ENCODE results near the gene GPATCH1. TPM values are rescaled to one million over a fixed set of nuclear protein-coding genes. Genes with fewer than 3 reads are reported as not detected.

GPATCH1 gene
- total and polyA plus RNA-seq, 9 of the 15 experiments (the other 6 are each of a cell fraction or from before 2014, with no cell fraction given): 3.7 to 9.7 (median 7.7) TPM

DNA sequence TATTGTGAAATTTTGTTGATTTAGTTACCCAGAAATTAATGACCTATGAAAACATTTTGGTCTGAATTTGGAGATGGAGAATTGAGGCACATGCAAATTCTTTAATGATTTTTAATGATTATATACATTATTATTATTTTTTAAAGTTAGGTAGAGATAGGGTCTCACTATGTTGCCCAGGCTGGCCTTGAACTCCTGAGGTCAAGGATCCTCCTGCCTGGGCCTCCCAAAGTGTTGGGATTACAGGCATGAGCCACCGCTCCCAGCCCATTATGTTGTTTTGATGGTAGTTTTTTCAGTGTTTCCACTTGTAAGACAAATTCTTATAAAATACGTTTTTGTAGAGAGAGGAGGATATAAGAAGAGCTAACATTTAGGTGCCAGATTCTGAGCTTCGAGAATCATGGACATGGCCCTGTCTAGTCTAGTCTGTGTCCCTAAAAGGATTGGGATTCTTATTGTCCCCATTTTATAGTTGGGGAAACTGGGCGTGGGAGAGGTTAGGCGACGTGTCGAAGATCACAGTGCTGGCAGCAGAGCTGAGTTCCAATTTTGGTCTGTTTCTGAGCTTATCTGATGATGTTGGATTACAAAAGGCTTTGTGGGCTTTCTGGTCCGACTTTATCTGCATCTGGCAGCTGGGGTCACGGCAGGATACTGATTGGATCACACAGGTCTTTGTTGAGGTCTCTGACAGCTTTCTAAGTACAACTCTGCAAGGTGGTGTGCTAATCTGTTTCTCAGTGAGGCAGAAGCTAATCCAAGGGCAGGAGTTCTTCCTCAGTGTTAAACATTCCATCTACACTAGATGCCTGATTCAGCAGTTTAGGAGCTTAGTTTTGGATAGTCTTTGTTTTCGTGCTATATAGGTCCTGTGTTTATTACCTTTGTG is 43.5 kb downstream of the GPATCH1 start (continued):
- TF ChIP-seq, protein P1, sequence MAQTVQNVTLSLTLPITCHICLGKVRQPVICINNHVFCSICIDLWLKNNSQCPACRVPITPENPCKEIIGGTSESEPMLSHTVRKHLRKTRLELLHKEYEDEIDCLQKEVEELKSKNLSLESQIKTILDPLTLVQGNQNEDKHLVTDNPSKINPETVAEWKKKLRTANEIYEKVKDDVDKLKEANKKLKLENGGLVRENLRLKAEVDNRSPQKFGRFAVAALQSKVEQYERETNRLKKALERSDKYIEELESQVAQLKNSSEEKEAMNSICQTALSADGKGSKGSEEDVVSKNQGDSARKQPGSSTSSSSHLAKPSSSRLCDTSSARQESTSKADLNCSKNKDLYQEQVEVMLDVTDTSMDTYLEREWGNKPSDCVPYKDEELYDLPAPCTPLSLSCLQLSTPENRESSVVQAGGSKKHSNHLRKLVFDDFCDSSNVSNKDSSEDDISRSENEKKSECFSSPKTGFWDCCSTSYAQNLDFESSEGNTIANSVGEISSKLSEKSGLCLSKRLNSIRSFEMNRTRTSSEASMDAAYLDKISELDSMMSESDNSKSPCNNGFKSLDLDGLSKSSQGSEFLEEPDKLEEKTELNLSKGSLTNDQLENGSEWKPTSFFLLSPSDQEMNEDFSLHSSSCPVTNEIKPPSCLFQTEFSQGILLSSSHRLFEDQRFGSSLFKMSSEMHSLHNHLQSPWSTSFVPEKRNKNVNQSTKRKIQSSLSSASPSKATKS (CRISPR knock-in tag; IDR thresholded peaks at IDR 0.05): no peak
- TF ChIP-seq ZNF3 (CRISPR knock-in tag; IDR thresholded peaks at IDR 0.05) (0 out of 2 replicates have a peak, but pooled peaks have one; percentile 27), SUPT5H (IDR thresholded peaks at IDR 0.05) (no peak), ERF (CRISPR knock-in tag; IDR thresholded peaks at IDR 0.05) (no peak), KLF13 (tag; IDR thresholded peaks at IDR 0.05; ENCODE audit: borderline replicate concordance, low read depth) (no peak), BACH1 (tag; IDR thresholded peaks at IDR 0.05) (no peak), BRD9 (IDR thresholded peaks at IDR 0.05; ENCODE audit: low read depth, partially characterized antibody) (peak; percentile 44), PRPF4 (IDR thresholded peaks at IDR 0.05; ENCODE audit: insufficient read depth, low read depth, low read length, poor library complexity, severe bottlenecking) (no peak), PML (IDR thresholded peaks at IDR 0.05; ENCODE audit: low read length) (peak; percentile 92), HDAC3 (IDR thresholded peaks at IDR 0.05; ENCODE audit: borderline replicate concordance, partially characterized antibody) (peak; percentile 91), ZNF507 (tag; conservative IDR thresholded peaks at IDR 0.05) (no peak), PRMT5 (CRISPR knock-in tag; IDR thresholded peaks at IDR 0.05) (no peak), PTBP1 (IDR thresholded peaks at IDR 0.05; ENCODE audit: low read depth, low read length) (no peak), NR4A1 (CRISPR knock-in tag; IDR thresholded peaks at IDR 0.05) (no peak), NR4A1 (tag; IDR thresholded peaks at IDR 0.05) (peak; percentile 82), RB1 (IDR thresholded peaks at IDR 0.05; ENCODE audit: low read depth) (peak; percentile 45; the same call in 1 of the 2 replicates), ZNF324 (CRISPR knock-in tag; IDR thresholded peaks at IDR 0.05) (no peak), DNMT1 (IDR thresholded peaks at IDR 0.05) (no peak), ESRRA (IDR thresholded peaks at IDR 0.05; ENCODE audit: borderline replicate concordance, low read depth) (peak; percentile 99), NCOA1 (IDR thresholded peaks at IDR 0.05; ENCODE audit: low read depth) (peak; percentile 94), POLR3A (IDR thresholded peaks at IDR 0.05; ENCODE audit: borderline replicate concordance, extremely low read depth, insufficient read depth, insufficient read length) (no peak), ZNF212 (CRISPR knock-in tag; IDR thresholded peaks at IDR 0.05) (no peak)
- TF ChIP-seq, protein P2, sequence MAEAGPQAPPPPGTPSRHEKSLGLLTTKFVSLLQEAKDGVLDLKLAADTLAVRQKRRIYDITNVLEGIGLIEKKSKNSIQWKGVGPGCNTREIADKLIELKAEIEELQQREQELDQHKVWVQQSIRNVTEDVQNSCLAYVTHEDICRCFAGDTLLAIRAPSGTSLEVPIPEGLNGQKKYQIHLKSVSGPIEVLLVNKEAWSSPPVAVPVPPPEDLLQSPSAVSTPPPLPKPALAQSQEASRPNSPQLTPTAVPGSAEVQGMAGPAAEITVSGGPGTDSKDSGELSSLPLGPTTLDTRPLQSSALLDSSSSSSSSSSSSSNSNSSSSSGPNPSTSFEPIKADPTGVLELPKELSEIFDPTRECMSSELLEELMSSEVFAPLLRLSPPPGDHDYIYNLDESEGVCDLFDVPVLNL (CRISPR knock-in tag; IDR thresholded peaks at IDR 0.05; ENCODE audit: low read depth): no peak
- TF ChIP-seq, protein P3, sequence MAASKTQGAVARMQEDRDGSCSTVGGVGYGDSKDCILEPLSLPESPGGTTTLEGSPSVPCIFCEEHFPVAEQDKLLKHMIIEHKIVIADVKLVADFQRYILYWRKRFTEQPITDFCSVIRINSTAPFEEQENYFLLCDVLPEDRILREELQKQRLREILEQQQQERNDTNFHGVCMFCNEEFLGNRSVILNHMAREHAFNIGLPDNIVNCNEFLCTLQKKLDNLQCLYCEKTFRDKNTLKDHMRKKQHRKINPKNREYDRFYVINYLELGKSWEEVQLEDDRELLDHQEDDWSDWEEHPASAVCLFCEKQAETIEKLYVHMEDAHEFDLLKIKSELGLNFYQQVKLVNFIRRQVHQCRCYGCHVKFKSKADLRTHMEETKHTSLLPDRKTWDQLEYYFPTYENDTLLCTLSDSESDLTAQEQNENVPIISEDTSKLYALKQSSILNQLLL (CRISPR knock-in tag; IDR thresholded peaks at IDR 0.05; ENCODE audit: borderline replicate concordance): no peak

Measured in K562 (cell line).